Hippocampal formation (tissue), 2 donors: ENCODE results near the gene DALRD3.

Experiments used
- DNase-seq, 2 donors: peaks; one replicate each; lab custom pipeline; 2025; lab: John Stamatoyannopoulos, UW

Gene DALRD3

GRCh38 chr3:49005998-49006397 is 12.4 kb downstream of the DALRD3 start:
- no peak for DNase-seq

GRCh38 chr3:49005303-49005680 is 13.1 kb downstream of the DALRD3 start:
- no peak for DNase-seq

- no peak for DNase-seq
Measured at GRCh38 chr3:49004352-49005302, 13.8 kb downstream of the DALRD3 start.

GRCh38 chr3:49001155-49001554 is 17.2 kb downstream of the DALRD3 start:
- no peak for DNase-seq

GRCh38 chr3:48999085-48999858 is 19.1 kb downstream of the DALRD3 start:
- no peak for DNase-seq

GRCh38 chr3:48997714-48998637 is 20.4 kb downstream of the DALRD3 start:
- DNase-seq, result no peak

GRCh38 chr3:48997102-48997635 is 21.2 kb downstream of the DALRD3 start:
- no peak for DNase-seq

- DNase-seq, result no peak
Measured at GRCh38 chr3:48996640-48997039, 21.7 kb downstream of the DALRD3 start.

- DNase-seq, result no peak
Measured at GRCh38 chr3:48993834-48994233, 24.5 kb downstream of the DALRD3 start.

- DNase-seq, result no peak
Measured at GRCh38 chr3:48991851-48992545, 26.4 kb downstream of the DALRD3 start.

- peak in 1 of 2 donors; percentile 17 for DNase-seq
Measured at GRCh38 chr3:48990636-48991469, 27.5 kb downstream of the DALRD3 start.

GRCh38 chr3:48989796-48990635 is 28.4 kb downstream of the DALRD3 start, which contains the start of gene P4HTM:
P4HTM (plus strand) TSS chr3:48990241; CDS start chr3:48990257, 16 bp downstream.
- DNase-seq, result peak; percentile 86 to 91

- no peak for DNase-seq
Measured at GRCh38 chr3:48989126-48989795, 29.1 kb downstream of the DALRD3 start.

GRCh38 chr3:48985831-48986376 is 32.5 kb downstream of the DALRD3 start:
- DNase-seq, result no peak

- DNase-seq, result no peak
Measured at GRCh38 chr3:48984663-48985062, 33.7 kb downstream of the DALRD3 start.

GRCh38 chr3:48983096-48983495 is 35.3 kb downstream of the DALRD3 start:
- DNase-seq, result no peak

- no peak for DNase-seq
Measured at GRCh38 chr3:48982686-48983085, 35.7 kb downstream of the DALRD3 start.

GRCh38 chr3:48982016-48982415 is 36.4 kb downstream of the DALRD3 start:
- DNase-seq, result no peak
